ENCODE results near the gene FGGY.
"Not testable (repeated sequence)": the region's sequence is repeated elsewhere in the genome, so short reads cannot be mapped to it uniquely, and the experiment has no call there.

The FGGY gene

DNA sequence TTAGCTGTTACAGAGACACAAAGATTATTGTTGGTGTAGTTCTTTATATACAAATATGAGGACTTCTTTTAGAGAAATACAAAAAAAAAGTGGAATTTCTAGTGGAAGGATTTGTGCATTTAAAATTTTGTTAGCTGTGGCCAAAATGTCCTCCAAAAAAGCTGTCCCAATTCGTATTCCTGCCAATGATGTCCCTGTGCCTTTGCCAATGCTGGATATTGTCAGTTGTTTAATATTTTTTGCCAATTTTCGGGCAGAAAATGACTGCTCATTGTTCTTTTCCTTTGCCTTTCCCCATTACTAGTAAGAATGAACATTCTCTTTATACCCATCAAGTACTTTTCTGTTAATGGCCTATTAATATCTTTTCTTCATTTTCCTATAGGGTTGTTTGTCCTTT lies 407.8 kb downstream of the FGGY start:
- Histone ChIP-seq H3K36me3 (ENCODE audit: insufficient read depth, low read length) (no peaks in the 10 kb centered on the region), H3K9ac (ENCODE audit: insufficient read length) (no peak overlapping the region), H3K4me3 (no peak overlapping the region), H3K9me3 (ENCODE audit: low read depth, low read length) (no peaks in the 10 kb centered on the region), H3K27ac (no peak overlapping the region)
- TF ChIP-seq POLR2AphosphoS5 (IDR thresholded peaks at IDR 0.05; ENCODE audit: borderline replicate concordance, low read depth, low read length): no peak
- TF ChIP-seq FOXP2 (optimal IDR thresholded peaks at IDR 0.05; ENCODE audit: control extremely low read depth, extremely low read length, insufficient read depth): no peak
- TF ChIP-seq EZH2 (IDR thresholded peaks at IDR 0.05): no peak
- DNase-seq (ENCODE audit: low read depth, low spot score): no peak

DNA sequence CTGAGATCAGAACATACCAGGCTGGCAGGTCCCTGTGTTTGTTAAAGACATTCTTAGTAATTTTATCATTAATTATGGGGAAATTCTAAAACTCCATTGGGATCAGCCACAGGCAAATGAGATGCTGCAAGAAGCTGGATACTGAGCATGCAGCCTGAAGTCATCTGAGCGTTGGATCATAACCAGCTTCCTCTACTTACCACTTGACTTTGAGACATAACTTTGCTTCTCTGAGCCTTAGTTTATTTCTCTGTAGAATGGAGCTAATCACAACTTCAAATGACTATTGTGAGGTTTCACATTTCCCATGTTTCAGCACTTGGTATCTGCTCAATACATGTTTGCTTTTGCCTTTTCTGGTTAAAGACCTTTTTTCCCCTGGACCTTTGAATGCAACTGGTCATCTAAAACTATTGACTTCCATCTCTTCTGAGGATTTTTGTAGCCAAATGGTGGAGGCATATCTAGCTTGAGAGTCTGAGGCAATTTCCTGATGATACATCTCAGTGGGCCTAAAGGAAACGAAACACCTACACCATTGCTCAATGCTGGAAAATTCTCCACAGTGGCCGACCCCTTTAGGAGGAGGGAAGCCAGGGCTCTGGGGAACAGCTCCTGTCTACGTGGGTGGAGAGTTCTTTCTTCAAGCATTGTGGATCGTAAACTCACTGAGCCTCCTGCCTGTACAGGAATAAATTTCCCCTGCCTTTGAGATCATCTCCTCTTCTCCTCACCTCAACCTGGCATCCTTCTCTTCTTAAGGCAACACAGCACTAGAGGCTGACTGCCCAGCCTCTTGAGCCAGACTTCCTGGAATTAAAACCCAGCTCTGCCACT lies 408.8 kb downstream of the FGGY start:
- TF ChIP-seq POLR2AphosphoS5 (IDR thresholded peaks at IDR 0.05; ENCODE audit: borderline replicate concordance, low read depth, low read length) (no peak), FOXP2 (optimal IDR thresholded peaks at IDR 0.05; ENCODE audit: control extremely low read depth, extremely low read length, insufficient read depth) (no peak), EZH2 (IDR thresholded peaks at IDR 0.05) (no peak)
- DNase-seq (ENCODE audit: low read depth, low spot score): no peak
- H3K36me3 ChIP-seq (ENCODE audit: insufficient read depth, low read length): no peaks in the 10 kb centered on the region
- H3K9ac ChIP-seq (ENCODE audit: insufficient read length): no peak overlapping the region
- H3K27ac ChIP-seq: no peak overlapping the region
- no peaks in the 10 kb centered on the region for H3K9me3 ChIP-seq (ENCODE audit: low read depth, low read length)
- H3K4me3 ChIP-seq: no peak overlapping the region

DNA sequence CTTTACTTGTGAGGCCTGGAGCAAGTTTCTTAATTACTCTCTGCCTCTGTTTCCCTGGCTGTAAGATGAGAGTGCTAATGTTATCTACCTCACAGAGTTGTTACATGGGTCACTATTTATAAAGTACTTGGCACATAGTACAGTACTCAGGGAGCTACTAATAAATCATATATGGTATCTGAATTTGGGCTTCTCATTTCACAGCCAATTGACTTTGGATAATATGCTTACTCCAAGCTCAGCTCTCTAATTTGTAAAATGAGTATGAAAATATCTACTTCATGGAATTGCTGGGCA lies 409.4 kb downstream of the FGGY start:
- no peak overlapping the region for H3K4me3 ChIP-seq
- no peak overlapping the region for H3K9ac ChIP-seq (ENCODE audit: insufficient read length)
- DNase-seq (ENCODE audit: low read depth, low spot score): no peak
- no peaks in the 10 kb centered on the region for H3K9me3 ChIP-seq (ENCODE audit: low read depth, low read length)
- H3K27ac ChIP-seq: no peak overlapping the region
- no peaks in the 10 kb centered on the region for H3K36me3 ChIP-seq (ENCODE audit: insufficient read depth, low read length)
- no peak for TF ChIP-seq POLR2AphosphoS5 (IDR thresholded peaks at IDR 0.05; ENCODE audit: borderline replicate concordance, low read depth, low read length)
- TF ChIP-seq FOXP2 (optimal IDR thresholded peaks at IDR 0.05; ENCODE audit: control extremely low read depth, extremely low read length, insufficient read depth): no peak
- TF ChIP-seq EZH2 (IDR thresholded peaks at IDR 0.05): no peak

DNA sequence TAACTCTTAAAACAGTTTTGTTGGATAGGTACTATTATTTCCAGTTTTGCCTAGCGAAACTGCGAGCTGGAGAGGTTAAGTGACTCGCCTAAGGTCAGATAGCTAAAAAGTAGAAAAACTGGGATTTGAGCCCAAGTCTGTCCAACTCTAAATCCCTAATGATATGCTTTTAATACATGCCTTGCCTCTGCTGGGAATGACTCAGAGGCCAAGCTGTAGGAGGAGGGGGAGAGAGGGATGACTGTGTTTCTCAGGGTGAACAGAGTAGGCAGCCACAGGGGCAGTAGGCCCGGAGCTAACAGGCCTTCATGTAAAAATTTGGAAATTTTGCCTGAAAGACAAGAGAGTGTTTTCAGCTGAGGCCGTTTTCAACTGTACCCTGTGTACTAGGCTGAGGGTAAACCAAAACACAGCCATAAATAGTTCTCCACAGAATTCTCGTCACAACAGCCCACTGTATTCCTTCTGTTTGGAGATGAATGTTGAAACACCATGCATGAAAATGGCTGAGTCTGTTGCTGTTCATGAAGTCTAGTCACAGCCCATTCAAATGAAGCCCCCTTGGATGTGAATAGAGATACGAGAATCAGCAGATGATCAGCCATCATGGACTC lies 410.4 kb downstream of the FGGY start:
- no peaks in the 10 kb centered on the region for H3K9me3 ChIP-seq (ENCODE audit: low read depth, low read length)
- no peak overlapping the region for H3K9ac ChIP-seq (ENCODE audit: insufficient read length)
- no peak for DNase-seq (ENCODE audit: low read depth, low spot score)
- TF ChIP-seq POLR2AphosphoS5 (IDR thresholded peaks at IDR 0.05; ENCODE audit: borderline replicate concordance, low read depth, low read length) (no peak), FOXP2 (optimal IDR thresholded peaks at IDR 0.05; ENCODE audit: control extremely low read depth, extremely low read length, insufficient read depth) (no peak), EZH2 (IDR thresholded peaks at IDR 0.05) (no peak)
- no peak overlapping the region for H3K4me3 ChIP-seq
- no peaks in the 10 kb centered on the region for H3K36me3 ChIP-seq (ENCODE audit: insufficient read depth, low read length)
- H3K27ac ChIP-seq: no peak overlapping the region

DNA sequence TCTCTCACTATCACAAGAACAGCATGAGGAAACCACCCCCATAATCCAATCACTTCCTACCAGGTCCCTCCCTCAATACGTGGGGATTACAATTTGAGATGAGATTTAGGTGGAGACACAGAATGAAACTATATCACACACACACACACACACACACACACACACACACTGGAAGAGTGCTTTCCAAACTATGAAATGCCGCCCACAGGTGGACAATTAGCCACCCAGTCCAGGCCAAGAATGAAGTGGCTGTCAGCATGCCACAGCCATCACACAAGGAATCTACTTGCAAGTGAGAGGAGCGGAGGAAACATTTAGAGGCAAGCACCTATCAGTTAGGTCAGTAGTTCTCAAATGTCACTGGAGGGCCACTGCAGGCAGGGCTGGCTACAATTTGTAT lies 412.4 kb downstream of the FGGY start:
- Histone ChIP-seq H3K9ac (ENCODE audit: insufficient read length) (no peak overlapping the region), H3K27ac (no peak overlapping the region), H3K36me3 (ENCODE audit: insufficient read depth, low read length) (no peaks in the 10 kb centered on the region), H3K9me3 (ENCODE audit: low read depth, low read length) (no peaks in the 10 kb centered on the region), H3K4me3 (no peak overlapping the region)
- DNase-seq (ENCODE audit: low read depth, low spot score): no peak
- TF ChIP-seq FOXP2 (optimal IDR thresholded peaks at IDR 0.05; ENCODE audit: control extremely low read depth, extremely low read length, insufficient read depth) (no peak), POLR2AphosphoS5 (IDR thresholded peaks at IDR 0.05; ENCODE audit: borderline replicate concordance, low read depth, low read length) (no peak), EZH2 (IDR thresholded peaks at IDR 0.05) (no peak)

DNA sequence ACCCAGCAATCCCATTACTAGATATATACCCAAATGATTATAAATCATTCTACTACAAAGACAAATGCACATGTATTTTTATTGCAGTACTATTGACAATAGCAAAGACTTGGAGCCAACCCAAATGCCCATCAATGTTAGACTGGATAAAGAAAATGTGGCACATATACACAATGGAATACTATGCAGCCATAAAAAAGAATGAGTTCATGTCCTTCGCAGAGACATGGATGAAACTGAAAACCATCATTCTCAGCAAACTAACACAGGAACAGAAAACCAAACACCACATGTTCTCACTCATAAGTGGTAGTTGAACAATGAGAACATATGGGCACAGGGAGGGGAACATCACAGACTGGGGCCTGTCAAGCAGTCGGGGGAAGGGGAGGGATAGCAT lies 414.0 kb downstream of the FGGY start:
- not testable (repeated sequence) for H3K27ac ChIP-seq; DNase-seq (ENCODE audit: low read depth, low spot score); H3K9me3 ChIP-seq (ENCODE audit: low read depth, low read length); H3K9ac ChIP-seq (ENCODE audit: insufficient read length); H3K4me3 ChIP-seq; H3K36me3 ChIP-seq (ENCODE audit: insufficient read depth, low read length)

DNA sequence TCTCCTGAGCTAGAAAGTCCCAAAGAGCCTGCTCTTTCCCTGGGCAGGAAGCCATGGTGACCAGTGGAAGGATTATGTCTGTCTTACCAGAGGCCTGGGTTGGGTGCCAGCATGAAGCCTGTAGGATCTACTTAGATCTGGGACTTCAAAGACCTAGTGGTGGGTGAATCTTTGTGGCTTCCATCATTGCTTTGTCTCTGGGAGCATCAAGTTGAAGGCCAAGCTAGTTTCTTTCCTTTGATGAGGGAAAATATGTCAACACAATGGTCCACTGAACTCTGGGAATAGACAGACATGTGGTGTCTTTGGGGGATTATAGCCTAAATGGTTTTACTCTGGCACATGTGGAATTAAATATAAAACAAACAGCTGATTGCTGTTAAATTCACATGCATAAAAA lies 417.3 kb downstream of the FGGY start:
- DNase-seq (ENCODE audit: low read depth, low spot score): no peak
- no peaks in the 10 kb centered on the region for H3K9me3 ChIP-seq (ENCODE audit: low read depth, low read length)
- H3K9ac ChIP-seq (ENCODE audit: insufficient read length): no peak overlapping the region
- H3K27ac ChIP-seq: no peak overlapping the region
- H3K36me3 ChIP-seq (ENCODE audit: insufficient read depth, low read length): no peaks in the 10 kb centered on the region
- H3K4me3 ChIP-seq: no peak overlapping the region
- no peak for TF ChIP-seq EZH2 (IDR thresholded peaks at IDR 0.05)
- no peak for TF ChIP-seq FOXP2 (optimal IDR thresholded peaks at IDR 0.05; ENCODE audit: control extremely low read depth, extremely low read length, insufficient read depth)
- TF ChIP-seq POLR2AphosphoS5 (IDR thresholded peaks at IDR 0.05; ENCODE audit: borderline replicate concordance, low read depth, low read length): no peak

DNA sequence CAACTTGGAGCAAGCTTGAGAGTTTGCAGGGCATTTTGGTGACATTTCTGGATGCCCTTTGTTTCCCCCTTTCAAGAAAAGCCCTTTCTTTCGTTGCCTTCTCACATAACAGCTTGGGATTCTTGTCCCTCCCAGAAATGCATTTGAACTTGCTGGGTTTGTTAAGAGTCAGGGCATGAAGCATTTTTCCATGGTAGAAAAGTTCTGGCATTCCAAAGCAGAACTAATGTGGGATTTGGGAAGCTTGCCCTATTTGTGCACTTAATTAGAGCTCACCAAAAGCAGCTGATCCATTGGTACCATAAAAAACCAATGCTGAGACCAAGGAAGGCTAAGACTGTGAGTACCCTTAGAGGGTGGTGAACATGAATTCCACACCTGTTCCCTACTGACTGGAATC lies 418.1 kb downstream of the FGGY start:
- H3K36me3 ChIP-seq (ENCODE audit: insufficient read depth, low read length): no peaks in the 10 kb centered on the region
- H3K27ac ChIP-seq: no peak overlapping the region
- no peak overlapping the region for H3K4me3 ChIP-seq
- no peak for DNase-seq (ENCODE audit: low read depth, low spot score)
- H3K9ac ChIP-seq (ENCODE audit: insufficient read length): no peak overlapping the region
- TF ChIP-seq EZH2 (IDR thresholded peaks at IDR 0.05) (no peak), POLR2AphosphoS5 (IDR thresholded peaks at IDR 0.05; ENCODE audit: borderline replicate concordance, low read depth, low read length) (no peak), FOXP2 (optimal IDR thresholded peaks at IDR 0.05; ENCODE audit: control extremely low read depth, extremely low read length, insufficient read depth) (no peak)
- H3K9me3 ChIP-seq (ENCODE audit: low read depth, low read length): no peaks in the 10 kb centered on the region

DNA sequence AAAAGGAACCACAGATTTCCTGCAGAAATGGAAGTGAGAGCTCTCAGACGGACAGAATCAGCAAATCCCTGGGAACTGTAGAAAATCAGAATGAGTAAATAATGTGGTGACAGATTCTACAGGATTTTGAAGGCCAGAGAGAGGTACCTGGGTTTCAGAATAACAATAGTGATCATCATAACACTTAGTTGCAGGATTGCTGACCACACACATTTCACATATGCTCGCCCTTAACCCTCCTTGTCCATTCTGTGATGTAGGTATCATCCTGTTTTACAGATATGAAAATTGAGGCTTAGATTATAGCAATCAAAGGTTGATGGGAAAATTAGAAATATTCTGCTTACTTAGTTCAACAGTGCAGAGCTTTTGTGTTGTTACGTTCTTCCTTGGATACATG lies 419.9 kb downstream of the FGGY start:
- no peak overlapping the region for H3K9ac ChIP-seq (ENCODE audit: insufficient read length)
- H3K4me3 ChIP-seq: no peak overlapping the region
- no peaks in the 10 kb centered on the region for H3K36me3 ChIP-seq (ENCODE audit: insufficient read depth, low read length)
- H3K27ac ChIP-seq: no peak overlapping the region
- H3K9me3 ChIP-seq (ENCODE audit: low read depth, low read length): no peaks in the 10 kb centered on the region
- no peak for TF ChIP-seq EZH2 (IDR thresholded peaks at IDR 0.05)
- no peak for TF ChIP-seq FOXP2 (optimal IDR thresholded peaks at IDR 0.05; ENCODE audit: control extremely low read depth, extremely low read length, insufficient read depth)
- no peak for TF ChIP-seq POLR2AphosphoS5 (IDR thresholded peaks at IDR 0.05; ENCODE audit: borderline replicate concordance, low read depth, low read length)
- DNase-seq (ENCODE audit: low read depth, low spot score): no peak
